Activated CD4-positive, alpha-beta T cell treated with anti-CD3 and anti-CD28 coated beads for 1 hour (primary cell): Measurements from ENCODE around the gene VCPKMT.

ENCODE experiments used
- DNase-seq: peaks from one replicate; pipeline ENCODE4 v3.0.0-alpha.2; 2020

Gene VCPKMT

GRCh38 chr14:50116181-50116956 lies at the start of gene VCPKMT:
Gene VCPKMT, minus strand, starts transcription at chr14:50116572. Its CDS starts 20 bp downstream, at chr14:50116552.
- peak; percentile 92 for DNase-seq

- no peak for DNase-seq
Measured at GRCh38 chr14:50156111-50156510, 39.7 kb upstream of the VCPKMT start.

- DNase-seq: no peak
Measured at GRCh38 chr14:50148799-50149198, 32.4 kb upstream of the VCPKMT start.

GRCh38 chr14:50139192-50139591 lies 22.8 kb upstream of the VCPKMT start:
- DNase-seq: no peak

GRCh38 chr14:50127802-50128201 lies 11.4 kb upstream of the VCPKMT start:
- no peak for DNase-seq

- DNase-seq: no peak
Measured at GRCh38 chr14:50123062-50123461, 6.7 kb upstream of the VCPKMT start.

- no peak for DNase-seq
Measured at GRCh38 chr14:50122291-50122690, 5.9 kb upstream of the VCPKMT start.

GRCh38 chr14:50121486-50121885 lies 5.1 kb upstream of the VCPKMT start:
- DNase-seq: no peak

GRCh38 chr14:50117456-50117855 lies 1.1 kb upstream of the VCPKMT start:
- no peak for DNase-seq

- no peak for DNase-seq
Measured at GRCh38 chr14:50116966-50117365, 594 bp upstream of the VCPKMT start.

GRCh38 chr14:50113381-50114035 lies 2.9 kb downstream of the VCPKMT start:
- no peak for DNase-seq

- DNase-seq: no peak
Measured at GRCh38 chr14:50110323-50111037, 5.9 kb downstream of the VCPKMT start.

GRCh38 chr14:50109342-50109741 lies 7.0 kb downstream of the VCPKMT start:
- no peak for DNase-seq

GRCh38 chr14:50107850-50108249 lies 8.5 kb downstream of the VCPKMT start:
- DNase-seq: no peak

- DNase-seq: no peak
Measured at GRCh38 chr14:50106178-50106577, 10.2 kb downstream of the VCPKMT start.

GRCh38 chr14:50103558-50103957 lies 12.8 kb downstream of the VCPKMT start:
- no peak for DNase-seq

- no peak for DNase-seq
Measured at GRCh38 chr14:50101417-50101816, 15.0 kb downstream of the VCPKMT start.

- no peak for DNase-seq
Measured at GRCh38 chr14:50100805-50101204, 15.6 kb downstream of the VCPKMT start.

GRCh38 chr14:50099335-50099734 lies 17.0 kb downstream of the VCPKMT start:
- DNase-seq: no peak

GRCh38 chr14:50095895-50096294 lies 20.5 kb downstream of the VCPKMT start:
- DNase-seq: no peak

GRCh38 chr14:50094056-50094755 lies 22.2 kb downstream of the VCPKMT start:
- no peak for DNase-seq

GRCh38 chr14:50093496-50093895 lies 22.9 kb downstream of the VCPKMT start:
- DNase-seq: no peak

GRCh38 chr14:50092006-50092555 lies 24.3 kb downstream of the VCPKMT start:
- no peak for DNase-seq
